Fibroblast of lung (primary cell): ENCODE measurements around the gene NR3C2.

Experiments
- CTCF ChIP-seq, 2 donors: IDR thresholded peaks in 1 of 2; conservative IDR thresholded peaks in 1 of 2; 1 replicate in 1 of 2; 2 replicates in 1 of 2; pipeline ENCODE4 v1.5.1; 2011 to 2012; ENCODE audit warnings: low read length in 2 of 2, control low read depth in 1 of 2, inconsistent platforms in 1 of 2, low read depth in 1 of 2, mild to moderate bottlenecking in 1 of 2
- EZH2 ChIP-seq: IDR thresholded peaks from 2 replicates; pipeline ENCODE4 v1.5.1; 2012; ENCODE audit warnings: low read length, control low read depth, mild to moderate bottlenecking; ENCODE audit errors: missing control alignments

DNA sequence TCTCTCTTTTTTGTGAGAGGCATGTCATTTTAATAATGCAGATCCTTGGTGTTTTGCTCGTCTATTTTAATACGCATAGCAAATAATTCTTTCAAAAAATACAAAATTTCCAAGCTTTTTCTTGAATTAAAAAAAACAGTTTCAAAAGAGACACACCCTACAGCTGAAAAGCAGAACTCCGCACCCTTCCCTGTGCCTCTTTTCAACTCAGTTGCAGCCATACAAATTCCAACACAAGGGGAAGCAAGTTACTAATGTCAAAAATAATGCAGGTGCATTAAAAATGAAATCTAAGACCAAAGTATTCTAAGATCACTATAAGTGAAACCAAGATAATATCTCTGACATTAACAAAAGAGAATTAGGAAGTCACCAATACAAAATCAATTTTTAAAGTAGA is 66.6 kb downstream of the NR3C2 start:
- TF ChIP-seq CTCF (conservative IDR thresholded peaks at IDR 0.05 in 1 of 2, IDR thresholded peaks at IDR 0.05 in 1 of 2; ENCODE audit: low read depth in 1 of 2, low read length in 2 of 2), result no peak
- TF ChIP-seq EZH2, result no peak
